ENCODE measurements around the gene ABI3BP.

DNA sequence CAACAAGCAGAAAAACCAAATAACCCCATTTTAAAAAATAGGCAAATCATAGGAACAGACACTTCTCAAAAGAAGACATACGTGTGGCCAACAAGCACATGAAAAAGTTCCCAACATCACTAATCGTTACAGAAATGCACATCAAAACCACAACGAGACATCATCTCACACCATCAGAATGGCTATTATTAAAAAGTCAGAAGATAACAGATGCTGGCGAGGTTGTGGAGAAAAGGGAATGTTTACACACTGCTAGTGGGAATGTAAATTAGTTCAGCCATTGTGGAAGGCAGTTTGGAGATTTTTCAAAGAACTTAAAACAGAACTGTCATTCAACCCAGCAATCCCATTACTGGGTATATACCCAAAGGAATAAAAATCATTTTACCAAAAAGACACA, 60.7 kb downstream of the ABI3BP start:
- TF ChIP-seq EZH2 (IDR thresholded peaks at IDR 0.05; ENCODE audit: insufficient read depth, poor library complexity, severe bottlenecking), result no peak
- no peak for TF ChIP-seq EZH2phosphoT487 (IDR thresholded peaks at IDR 0.05; ENCODE audit: insufficient read depth, low read depth)

Measured in GM23248 (cell line).